ENCODE data around the gene PPP4R3B. TPM values are rescaled to one million over a fixed set of nuclear protein-coding genes. Genes with fewer than 3 reads are reported as not detected.

The PPP4R3B gene
- total RNA-seq, 4 donors from 2014 or later, result 81.8 to 106 (median 90.5) TPM

GRCh38 chr2:55628931-55629330 lies 11.5 kb upstream of the PPP4R3B start:
- Histone ChIP-seq H3K9me3 (no peaks in the 10 kb centered on the region), H3K36me3 (peaks cover 0 to 16% (median 9%) of the 10 kb centered on the region in 4 donors), H3K27ac (replicated peaks in 1 of 4) (no peak overlapping the region), H3K4me1 (peaks cover 0 to 10% (median 5%) of the 10 kb centered on the region in 4 donors), H3K4me3 (no peak overlapping the region), H3K27me3 (no peaks in the 10 kb centered on the region)
- no peak for TF ChIP-seq POLR2A (IDR thresholded peaks at IDR 0.05; ENCODE audit: low read depth)
- TF ChIP-seq EP300 (IDR thresholded peaks at IDR 0.05), result no peak
- TF ChIP-seq CTCF (IDR thresholded peaks at IDR 0.05), result no peak
- no peak for TF ChIP-seq POLR2AphosphoS5 (IDR thresholded peaks at IDR 0.05)
- DNase-seq (ENCODE audit: extremely low spot score), result no peak
- 97% methylated on average over 2 of the region's 2 CpGs for WGBS
- intact Hi-C loops (cut with DNase I), result no loop called here

- intact Hi-C loops (cut with DNase I), result no loop called here
- WGBS, result 90% methylated on average over 1 of the region's 1 CpG
Measured at GRCh38 chr2:55627915-55628314, 10.5 kb upstream of the PPP4R3B start.

GRCh38 chr2:55621802-55622201 lies 4.4 kb upstream of the PPP4R3B start:
- no peak for DNase-seq (ENCODE audit: extremely low spot score)
- H3K9me3 ChIP-seq, result no peaks in the 10 kb centered on the region
- intact Hi-C loops (cut with DNase I), result no loop called here
- H3K36me3 ChIP-seq, result peaks cover 0 to 7% (median 3%) of the 10 kb centered on the region in 4 donors
- no peak overlapping the region for H3K27ac ChIP-seq (replicated peaks in 1 of 4)
- no peaks in the 10 kb centered on the region for H3K27me3 ChIP-seq
- no peak overlapping the region for H3K4me3 ChIP-seq
- no peak for TF ChIP-seq POLR2AphosphoS5 (IDR thresholded peaks at IDR 0.05)
- no peak for TF ChIP-seq EP300 (IDR thresholded peaks at IDR 0.05)
- TF ChIP-seq CTCF (IDR thresholded peaks at IDR 0.05), result no peak
- no peak for TF ChIP-seq POLR2A (IDR thresholded peaks at IDR 0.05; ENCODE audit: low read depth)
- H3K4me1 ChIP-seq, result peaks cover 14 to 45% (median 32%) of the 10 kb centered on the region in 4 donors
- WGBS, result 77% methylated on average over 6 of the region's 7 CpGs

More at GRCh38 chr2:55627915-55628314, 10.5 kb upstream of the PPP4R3B start:
- Histone ChIP-seq H3K4me3 (no peak overlapping the region), H3K9me3 (no peaks in the 10 kb centered on the region), H3K36me3 (peaks cover 0 to 11% (median 4%) of the 10 kb centered on the region in 4 donors), H3K4me1 (peaks cover 0 to 13% (median 9%) of the 10 kb centered on the region in 4 donors), H3K27ac (replicated peaks in 1 of 4) (no peak overlapping the region), H3K27me3 (no peaks in the 10 kb centered on the region)
- no peak for TF ChIP-seq EP300 (IDR thresholded peaks at IDR 0.05)
- no peak for TF ChIP-seq POLR2AphosphoS5 (IDR thresholded peaks at IDR 0.05)
- TF ChIP-seq CTCF (IDR thresholded peaks at IDR 0.05), result no peak
- no peak for TF ChIP-seq POLR2A (IDR thresholded peaks at IDR 0.05; ENCODE audit: low read depth)
- no peak for DNase-seq (ENCODE audit: extremely low spot score)

- no peak for DNase-seq (ENCODE audit: extremely low spot score)
Measured at GRCh38 chr2:55620123-55620779, 2.8 kb upstream of the PPP4R3B start.

More at GRCh38 chr2:55620123-55620779, 2.8 kb upstream of the PPP4R3B start:
- Histone ChIP-seq H3K27ac (replicated peaks in 1 of 4) (no peak overlapping the region), H3K27me3 (no peaks in the 10 kb centered on the region), H3K4me3 (peak overlapping the region in 1 of 4 donors; percentile 99), H3K36me3 (peaks cover 0 to 7% (median 3%) of the 10 kb centered on the region in 4 donors), H3K4me1 (peaks cover 24 to 56% (median 43%) of the 10 kb centered on the region in 4 donors), H3K9me3 (no peaks in the 10 kb centered on the region)
- WGBS, result 77% methylated on average over 3 of the region's 3 CpGs
- intact Hi-C loops (cut with DNase I), result no loop called here
- no peak for TF ChIP-seq EP300 (IDR thresholded peaks at IDR 0.05)
- peak in 1 of 3 experiments; percentile 20 for TF ChIP-seq CTCF (IDR thresholded peaks at IDR 0.05)
